HepG2 (cell line): ENCODE results near the gene DPEP1. TPM values are rescaled to one million over a fixed set of nuclear protein-coding genes. Genes with fewer than 3 reads are reported as not detected.

Experiments
- ATAC-seq: fragments of 200-7000 bp; cut with Tn5 transposase; 3 replicates; pipeline ENCODE4 v1.9.1; 2020; ENCODE audit warnings: mild to moderate bottlenecking, moderate library complexity
- BruUV-seq: library from RNA; stranded (reverse); fragments of 400-500 nt; replicated peaks from 2 replicates; lab custom pipeline; 2021; lab: Mats Ljungman, UMichigan
- CTCF ChIA-PET: fragments of 300-600 bp; formaldehyde crosslinking; extraction: SDS; loops from one replicate; lab custom pipeline; 2021; ENCODE audit warnings: low total read pairs, inconsistent platforms, low intra/inter-chr PET ratio; lab: Yijun Ruan, JAX
- POLR2A ChIA-PET: fragments of 350-600 bp; sonication (Branson Sonifier 250); formaldehyde crosslinking; loops from one replicate; lab custom pipeline; 2020; ENCODE audit warnings: antibody characterized with exemption, inconsistent platforms; lab: Yijun Ruan, JAX
- DNase-seq: peaks from one replicate; pipeline ENCODE4 v3.0.0-alpha.2; 2015; ENCODE audit warnings: low spot score
- FAIRE-seq: peaks from 3 replicates; lab custom pipeline; 2011; peaks lifted over from hg19 to GRCh38; lab: Jason Lieb, UNC
- H2AFZ ChIP-seq: one replicate; pipeline ENCODE4 v1.6.1; 2011; ENCODE audit warnings: low read length, inconsistent platforms
- H3K27ac ChIP-seq: fragments of 300-600 bp; 3 replicates; pipeline ENCODE4 v1.8.0; 2011; ENCODE audit warnings: mixed run types, mild to moderate bottlenecking, mixed read lengths, low read length, inconsistent platforms; ENCODE audit not compliant: insufficient read depth; ENCODE audit errors: extremely low read length
- H3K27me3 ChIP-seq, 2 experiments: fragments of 200-600 bp in 1 of 2; 2 replicates in 1 of 2; 3 replicates in 1 of 2; pipeline versions ENCODE4 v1.6.0 to v1.8.0; 2011; ENCODE audit warnings: low read length in 2 of 2, mild to moderate bottlenecking in 2 of 2, moderate library complexity in 2 of 2, inconsistent platforms in 1 of 2; ENCODE audit not compliant: insufficient read depth in 2 of 2, control insufficient read depth in 1 of 2
- H3K36me3 ChIP-seq, 2 experiments: fragments of 200-600 bp in 1 of 2; replicated peaks in 1 of 2; 2 replicates in 1 of 2; 3 replicates in 1 of 2; pipeline versions ENCODE4 v1.5.1 to v1.8.0; 2011; ENCODE audit warnings: low read length in 2 of 2, inconsistent platforms in 1 of 2; ENCODE audit not compliant: insufficient read depth in 2 of 2, control insufficient read depth in 1 of 2
- H3K4me1 ChIP-seq: 2 replicates; pipeline ENCODE4 v1.5.1; 2012; ENCODE audit warnings: low read length, inconsistent platforms; ENCODE audit not compliant: insufficient read depth
- H3K4me2 ChIP-seq: 2 replicates; pipeline ENCODE4 v1.6.0; 2011; ENCODE audit warnings: low read depth, low read length, inconsistent platforms
- H3K4me3 ChIP-seq, 3 experiments: fragments of 200-600 bp in 1 of 3; sonication (generic), shearing (Covaris generic) in 1 of 3; replicated peaks in 1 of 3; 2 replicates each; pipeline ENCODE4 v1.5.1; 2011 to 2016; ENCODE audit warnings: low read length in 3 of 3, inconsistent platforms in 2 of 3, low read depth in 2 of 3, mild to moderate bottlenecking in 2 of 3, control low read depth in 1 of 3, mixed read lengths in 1 of 3; ENCODE audit not compliant: insufficient read depth in 1 of 3
- H3K79me2 ChIP-seq: one replicate; pipeline ENCODE4 v1.6.1; 2011; ENCODE audit warnings: low read length, inconsistent platforms; ENCODE audit not compliant: insufficient read depth
- H3K9ac ChIP-seq: 2 replicates; pipeline ENCODE4 v1.6.0; 2011; ENCODE audit warnings: mild to moderate bottlenecking, low read depth, low read length, inconsistent platforms; ENCODE audit not compliant: insufficient read depth
- H3K9me3 ChIP-seq: 2 replicates; pipeline ENCODE4 v1.5.1; 2012; ENCODE audit warnings: mild to moderate bottlenecking, low read length
- H4K20me1 ChIP-seq: 2 replicates; pipeline ENCODE4 v1.6.0; 2011; ENCODE audit warnings: inconsistent platforms, mild to moderate bottlenecking, low read length, moderate library complexity; ENCODE audit not compliant: insufficient read depth
- CBFB ChIP-seq: sonication (generic); formaldehyde crosslinking; IDR thresholded peaks from 2 replicates; pipeline ENCODE4 v1.4.0; 2020; ENCODE audit warnings: missing genetic modification reagents
- EP300 ChIP-seq, 3 experiments: sonication (generic) in 1 of 3; formaldehyde crosslinking in 1 of 3; IDR thresholded peaks; 2 replicates each; pipeline versions ENCODE4 v1.5.1 to v1.6.1; 2011 to 2020; ENCODE audit warnings: low read depth in 2 of 3, low read length in 2 of 3, borderline replicate concordance in 1 of 3, improper control_type of control experiment in 1 of 3, mild to moderate bottlenecking in 1 of 3, missing genetic modification reagents in 1 of 3, moderate library complexity in 1 of 3
- KDM5A ChIP-seq: fragments of 200-600 bp; sonication (generic); IDR thresholded peaks from 2 replicates; pipeline ENCODE4 v1.7.0; 2018; ENCODE audit warnings: antibody characterized with exemption, mild to moderate bottlenecking, low read length, borderline replicate concordance
- NRL ChIP-seq: sonication (generic); formaldehyde crosslinking; IDR thresholded peaks from 2 replicates; pipeline ENCODE4 v1.5.0; 2020; ENCODE audit warnings: missing genetic modification reagents, mild to moderate bottlenecking, moderate library complexity, borderline replicate concordance
- PHF20 ChIP-seq: sonication (generic); formaldehyde crosslinking; IDR thresholded peaks from 2 replicates; pipeline ENCODE4 v1.5.0; 2020; ENCODE audit warnings: mild to moderate bottlenecking, missing genetic modification reagents
- TCF7 ChIP-seq: sonication (generic); IDR thresholded peaks from 2 replicates; pipeline ENCODE4 v1.6.1; 2016; ENCODE audit warnings: antibody characterized with exemption, low read depth
- XRCC5 ChIP-seq: fragments of 200-400 bp; formaldehyde crosslinking; optimal IDR thresholded peaks from 2 replicates; pipeline ENCODE3; 2017; ENCODE audit warnings: mild to moderate bottlenecking, low read length
- ZBTB25 ChIP-seq: IDR thresholded peaks from 2 replicates; pipeline ENCODE4 v1.6.1; 2018; ENCODE audit warnings: missing genetic modification reagents
- ZMYM2 ChIP-seq: sonication (generic); formaldehyde crosslinking; IDR thresholded peaks from 2 replicates; pipeline ENCODE4 v1.8.0; 2022; ENCODE audit warnings: mild to moderate bottlenecking, missing genetic modification reagents
- WGBS: methylation state at CpG from one replicate; pipeline ENCODE4 v1.1.6; 2017; ENCODE audit warnings: low lambda C conversion rate; 5-methylcytosine and 5-hydroxymethylcytosine counted together
- in situ Hi-C: cut with HindIII; loops from 2 replicates; pipeline ENCODE4 v1.10.0; 2017; ENCODE audit warnings: low pct_unique_long_range_greater_than_20kb; ENCODE audit not compliant: extremely low pct_ligation_motif_present
- intact Hi-C: fragments of 100-400 bp; cut with micrococcal nuclease; formaldehyde crosslinking; loops from one replicate; pipeline ENCODE4 v1.10.0; 2022; ENCODE audit not compliant: unreplicated experiment
- polyA plus RNA-seq, 8 experiments: library from polyadenylated mRNA; depleted of rRNA in 3 of 8; stranded (reverse) in 7 of 8; unstranded in 1 of 8; fragments of >200 nt; fragmentation: Illumina TruSeq in 4 of 8; extraction: Trizol in 4 of 8; gene quantifications; 2 replicates each; pipeline versions ENCODE4 v1.2.1 to v1.2.3, GENCODE V29; 2011 to 2016; ENCODE audit warnings: low read depth in 4 of 8, missing spikeins in 1 of 8, mixed read lengths in 1 of 8; ENCODE audit not compliant: insufficient read depth in 1 of 8
- total RNA-seq, 5 experiments: library from RNA; depleted of rRNA; stranded (reverse); fragments of >200 nt; fragmentation: Illumina TruSeq; extraction: Trizol; gene quantifications; 2 replicates each; pipeline ENCODE4 v1.2.3, GENCODE V29; 2016; ENCODE audit warnings: low read depth in 1 of 5

Gene DPEP1
- total and polyA plus RNA-seq, 2 of the 13 experiments (the other 11 are each of a cell fraction or from before 2014, with no cell fraction given): 37.6 to 52.2 TPM

DNA sequence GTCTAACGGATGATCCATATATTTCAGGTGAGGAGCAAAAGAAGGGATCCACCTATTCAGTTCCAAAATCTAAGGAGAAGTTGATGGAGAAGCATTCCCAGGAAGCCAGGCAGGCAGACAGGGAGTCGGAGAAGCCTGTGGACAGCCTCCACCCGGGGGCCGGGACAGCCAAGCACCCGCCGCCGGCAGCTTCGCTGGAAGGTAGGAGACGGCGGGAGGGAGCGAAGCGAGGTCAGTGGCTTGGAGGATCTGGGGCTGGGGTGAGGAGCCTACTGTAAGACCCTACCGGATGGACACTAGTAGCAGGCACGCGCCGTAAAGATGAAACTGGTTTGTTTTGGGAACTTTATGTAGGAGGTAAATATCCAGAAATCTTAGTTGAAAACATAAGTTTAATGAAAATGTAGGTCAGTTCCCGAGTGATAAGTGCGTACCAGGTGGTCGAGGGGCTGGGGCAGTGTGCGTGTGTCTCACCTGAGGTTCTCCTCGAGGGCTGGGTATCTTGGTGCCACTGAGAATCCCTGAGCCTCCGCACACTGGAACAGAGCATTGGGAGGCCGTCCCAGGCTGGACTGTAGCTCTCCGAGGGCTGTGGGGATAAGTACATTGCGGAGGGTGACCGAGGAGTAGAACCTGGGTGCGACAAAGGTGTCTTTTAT, 44.9 kb downstream of the DPEP1 start (continued):
- TF ChIP-seq KDM5A (no peak), TCF7 (no peak), ZBTB25 (CRISPR knock-in tag) (no peak), ZMYM2 (no peak), EP300 (IDR thresholded peaks at IDR 0.05; ENCODE audit: low read depth in 2 of 2, low read length in 2 of 2) (no peak), EP300 (CRISPR knock-in tag; IDR thresholded peaks at IDR 0.05; ENCODE audit: borderline replicate concordance) (no peak), NRL (CRISPR knock-in tag) (no peak), CBFB (CRISPR knock-in tag) (no peak), PHF20 (no peak)

DNA sequence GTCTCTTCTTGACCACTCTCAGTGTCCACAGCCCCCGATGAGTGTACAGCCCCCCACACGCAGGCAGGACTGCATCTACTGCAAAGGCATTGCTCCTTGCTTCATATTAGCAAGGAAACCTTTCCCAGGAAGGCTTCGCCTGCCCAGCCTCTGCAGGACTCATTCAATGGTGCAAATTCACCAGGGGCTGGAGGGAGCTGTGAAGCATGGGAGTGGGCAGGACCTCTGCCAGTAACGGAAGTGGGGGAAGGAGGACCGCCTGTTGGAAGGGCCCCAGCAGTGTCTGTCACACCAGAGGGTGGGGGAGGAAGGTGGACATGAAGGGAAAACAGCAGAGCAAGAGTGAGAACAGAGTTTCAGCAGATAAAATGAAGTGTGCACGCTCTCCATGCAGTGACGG, 46.7 kb downstream of the DPEP1 start:
- H3K9me3 ChIP-seq: no peaks in the 10 kb centered on the region
- H3K4me1 ChIP-seq: peaks cover 34% of the 10 kb centered on the region
- H3K9ac ChIP-seq: no peak overlapping the region
- no peak overlapping the region for H3K27ac ChIP-seq
- no peaks in the 10 kb centered on the region; a peak in 1 of 5 replicates for H3K27me3 ChIP-seq
- BruUV-seq: no TSS peak
- ChIA-PET CTCF (no interaction called here), POLR2A (interaction anchor here (1.0 kb wide), 1 partner anchor 27 kb away, joined by 3 read pairs; the partner anchor contains the start of gene CDK10)
- peaks cover 11 to 33% of the 10 kb centered on the region in 2 experiments for H3K36me3 ChIP-seq
- H4K20me1 ChIP-seq: no peaks in the 10 kb centered on the region
- no peak overlapping the region for H2AFZ ChIP-seq
- WGBS: 95% methylated on average over 7 of the region's 7 CpGs
- peaks cover 36% of the 10 kb centered on the region for H3K79me2 ChIP-seq
- in situ Hi-C loops: no loop called here
- FAIRE-seq: no peak
- no peak for TF ChIP-seq XRCC5
- intact Hi-C loops: no loop called here
- no peak overlapping the region for H3K4me3 ChIP-seq
- no peak for DNase-seq
- no peak overlapping the region for H3K4me2 ChIP-seq
- ATAC-seq: no peak
